Tracheal epithelial cell (primary cell): ENCODE measurements around the gene RTEL1. TPM values are rescaled to one million over a fixed set of nuclear protein-coding genes. Genes with fewer than 3 reads are reported as not detected.

ENCODE experiments used
- total RNA-seq: library from RNA; depleted of rRNA; stranded (reverse); fragments of >200 nt; gene quantifications from 2 replicates; pipeline ENCODE4 v1.2.1, GENCODE V29; 2014

The RTEL1 gene
- total RNA-seq = 2.8 and 5.3 TPM in 2 replicates

GRCh38 chr20:63657937-63658748 is at the start of gene RTEL1:
Gene RTEL1, plus strand, starts transcription at chr20:63658312. Its CDS starts 1,091 bp downstream, at chr20:63659403.

GRCh38 chr20:63626424-63627128 is 31.5 kb upstream of the RTEL1 start, which contains the start of gene GMEB2:
Gene GMEB2, minus strand, starts transcription at chr20:63627101. Its CDS starts 7,704 bp downstream, at chr20:63619397.

GRCh38 chr20:63653041-63653973 is 4.8 kb upstream of the RTEL1 start, which contains the start of gene STMN3:
Gene STMN3, minus strand, starts transcription at chr20:63653424. Its CDS starts 79 bp downstream, at chr20:63653345.

GRCh38 chr20:63696628-63697356 is 38.7 kb downstream of the RTEL1 start, which contains the start of gene TNFRSF6B:
Gene TNFRSF6B, plus strand, starts transcription at chr20:63696652. Its CDS starts 116 bp downstream, at chr20:63696768.

GRCh38 chr20:63707558-63708300 is 49.6 kb downstream of the RTEL1 start, which contains the start of the genes ARFRP1 and ZGPAT:
Gene ARFRP1, minus strand, starts transcription at chr20:63707976. Its CDS starts 885 bp downstream, at chr20:63707091.
Gene ZGPAT, plus strand, starts transcription at chr20:63708039. Its CDS starts 542 bp downstream, at chr20:63708581.

GRCh38 chr20:63735859-63736718 is 78.0 kb downstream of the RTEL1 start, which contains the start of gene LIME1:
Gene LIME1, plus strand, starts transcription at chr20:63736664. Its CDS starts 886 bp downstream, at chr20:63737550.

GRCh38 chr20:63739130-63740069 is 81.3 kb downstream of the RTEL1 start, which contains the start of gene SLC2A4RG:
Gene SLC2A4RG, plus strand, starts transcription at chr20:63739776. Its CDS starts 137 bp downstream, at chr20:63739913.

Other genes with a start within 250 kb of the RTEL1 start
- gene KCNQ2, start 185.7 kb upstream of the RTEL1 start, total RNA-seq = not detected in 2 replicates
- 0.43 and 0.96 TPM in 2 replicates for gene EEF1A2, start 159.2 kb upstream of the RTEL1 start, total RNA-seq
- gene PPDPF, start 137.5 kb upstream of the RTEL1 start, total RNA-seq = 66.5 and 77.1 TPM in 2 replicates
- 31.1 and 59.7 TPM in 2 replicates for gene PTK6, start 120.9 kb upstream of the RTEL1 start, total RNA-seq
- gene SRMS, start 110.6 kb upstream of the RTEL1 start, total RNA-seq = 0.43 TPM in 1 of 2 replicates, not detected in the other
- gene FNDC11, start 104.2 kb upstream of the RTEL1 start, total RNA-seq = 0.85 and 3.1 TPM in 2 replicates
- gene HELZ2, start 84.1 kb upstream of the RTEL1 start, total RNA-seq = 20.7 and 80.2 TPM in 2 replicates
- 11.1 and 15.3 TPM in 2 replicates for gene GMEB2, start 31.2 kb upstream of the RTEL1 start, total RNA-seq
- gene STMN3, start 4.9 kb upstream of the RTEL1 start, total RNA-seq = 0.85 and 7.7 TPM in 2 replicates
- 7.5 and 254 TPM in 2 replicates for gene TNFRSF6B, start 38.3 kb downstream of the RTEL1 start, total RNA-seq
- 17.5 and 42.9 TPM in 2 replicates for gene ARFRP1, start 49.7 kb downstream of the RTEL1 start, total RNA-seq
- 13.2 and 21.2 TPM in 2 replicates for gene ZGPAT, start 49.7 kb downstream of the RTEL1 start, total RNA-seq
- 1.7 and 2.7 TPM in 2 replicates for gene LIME1, start 78.4 kb downstream of the RTEL1 start, total RNA-seq
- 26.3 and 44.1 TPM in 2 replicates for gene SLC2A4RG, start 81.5 kb downstream of the RTEL1 start, total RNA-seq
- 0.43 and 2.9 TPM in 2 replicates for gene ZBTB46, start 173.0 kb downstream of the RTEL1 start, total RNA-seq
- gene ABHD16B, start 203.2 kb downstream of the RTEL1 start, total RNA-seq = not detected in 2 replicates
- gene TPD52L2, start 207.0 kb downstream of the RTEL1 start, total RNA-seq = 130 and 165 TPM in 2 replicates
- 99.7 and 137 TPM in 2 replicates for gene DNAJC5, start 236.8 kb downstream of the RTEL1 start, total RNA-seq